Skeletal muscle tissue (tissue), 4 donors: ENCODE measurements around the gene IMMP2L. TPM values are rescaled to one million over a fixed set of nuclear protein-coding genes. Genes with fewer than 3 reads are reported as not detected.

ENCODE experiments used
- H3K27ac ChIP-seq: one replicate; pipeline ENCODE4 v1.7.0; 2013; ENCODE audit warnings: mild to moderate bottlenecking, low read depth, low read length, inconsistent platforms
- H3K27me3 ChIP-seq, 3 donors: one replicate each; pipeline ENCODE4 v1.7.0; 2013; ENCODE audit warnings: low read length in 3 of 3; ENCODE audit not compliant: control insufficient read depth in 3 of 3, insufficient read depth in 3 of 3
- H3K36me3 ChIP-seq, 3 donors: one replicate each; pipeline ENCODE4 v1.7.0; 2013; ENCODE audit warnings: low read length in 3 of 3; ENCODE audit not compliant: control insufficient read depth in 3 of 3, insufficient read depth in 3 of 3
- H3K4me1 ChIP-seq, 3 donors: one replicate each; pipeline ENCODE4 v1.7.0; 2013; ENCODE audit warnings: low read length in 3 of 3, mild to moderate bottlenecking in 3 of 3; ENCODE audit not compliant: control insufficient read depth in 3 of 3, insufficient read depth in 3 of 3
- H3K4me3 ChIP-seq, 3 donors: one replicate each; pipeline ENCODE4 v1.7.0; 2013; ENCODE audit warnings: low read length in 3 of 3
- H3K9ac ChIP-seq, 3 donors: one replicate each; pipeline ENCODE4 v1.7.0; 2013; ENCODE audit warnings: low read length in 3 of 3, mild to moderate bottlenecking in 3 of 3, moderate library complexity in 2 of 3, low read depth in 1 of 3
- H3K9me3 ChIP-seq, 3 donors: one replicate each; pipeline ENCODE4 v1.7.0; 2013; ENCODE audit warnings: low read length in 3 of 3; ENCODE audit not compliant: control insufficient read depth in 3 of 3
- total RNA-seq: library from RNA; depleted of rRNA; stranded (reverse); fragments of >200 nt; gene quantifications from one replicate; pipeline ENCODE4 v1.2.3, GENCODE V29; 2014
- donor health status: Osteomylitis.

IMMP2L gene
- total RNA-seq, 1 donor from 2014 or later: 15.7 TPM

DNA sequence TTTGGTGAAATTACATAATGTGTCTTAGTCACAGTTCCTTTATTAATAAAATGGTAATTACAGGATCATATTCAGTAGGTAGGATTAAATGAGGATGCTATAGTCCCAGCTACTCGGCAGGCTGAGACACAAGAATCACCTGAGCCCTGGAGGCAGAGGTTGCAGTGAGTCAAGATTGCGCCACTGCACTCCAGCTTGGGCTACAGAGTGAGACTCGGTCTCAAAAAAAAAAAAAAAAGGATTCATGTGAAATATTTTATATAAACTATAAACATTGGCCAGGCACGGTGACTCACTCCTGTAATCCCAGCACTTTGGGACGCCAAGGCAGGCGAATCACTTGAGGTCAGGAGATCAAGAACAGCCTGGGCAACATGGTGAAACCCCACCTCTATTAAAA lies 197.9 kb downstream of the IMMP2L start:
- Histone ChIP-seq H3K27me3 (no peaks in the 10 kb centered on the region), H3K27ac (no peak overlapping the region), H3K4me3 (no peak overlapping the region), H3K9ac (no peak overlapping the region), H3K36me3 (no peaks in the 10 kb centered on the region), H3K4me1 (no peaks in the 10 kb centered on the region), H3K9me3 (no peaks in the 10 kb centered on the region)

DNA sequence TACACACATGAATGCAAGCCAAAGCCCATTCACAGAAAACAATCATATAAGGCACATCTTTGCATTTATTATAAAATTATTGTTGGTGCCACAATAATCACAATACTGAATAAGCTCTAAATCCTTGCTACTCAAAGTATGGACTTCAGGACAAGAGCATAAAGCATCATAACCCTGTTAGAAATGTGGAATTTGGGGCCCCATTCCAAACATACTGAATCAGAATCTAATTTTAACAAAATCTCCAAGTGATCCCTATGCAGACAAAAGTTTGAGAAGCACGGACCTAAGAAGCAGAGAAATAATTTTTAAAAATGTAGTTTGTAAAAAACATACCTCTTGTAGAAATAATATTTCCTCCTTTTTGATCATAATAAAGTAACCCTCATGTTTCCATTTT lies 199.2 kb downstream of the IMMP2L start:
- no peaks in the 10 kb centered on the region for H3K36me3 ChIP-seq
- H3K4me3 ChIP-seq: no peak overlapping the region
- no peaks in the 10 kb centered on the region for H3K9me3 ChIP-seq
- H3K9ac ChIP-seq: no peak overlapping the region
- H3K27ac ChIP-seq: no peak overlapping the region
- no peaks in the 10 kb centered on the region for H3K27me3 ChIP-seq
- H3K4me1 ChIP-seq: peaks cover 0 to 7% (median 0%) of the 10 kb centered on the region in 3 donors

DNA sequence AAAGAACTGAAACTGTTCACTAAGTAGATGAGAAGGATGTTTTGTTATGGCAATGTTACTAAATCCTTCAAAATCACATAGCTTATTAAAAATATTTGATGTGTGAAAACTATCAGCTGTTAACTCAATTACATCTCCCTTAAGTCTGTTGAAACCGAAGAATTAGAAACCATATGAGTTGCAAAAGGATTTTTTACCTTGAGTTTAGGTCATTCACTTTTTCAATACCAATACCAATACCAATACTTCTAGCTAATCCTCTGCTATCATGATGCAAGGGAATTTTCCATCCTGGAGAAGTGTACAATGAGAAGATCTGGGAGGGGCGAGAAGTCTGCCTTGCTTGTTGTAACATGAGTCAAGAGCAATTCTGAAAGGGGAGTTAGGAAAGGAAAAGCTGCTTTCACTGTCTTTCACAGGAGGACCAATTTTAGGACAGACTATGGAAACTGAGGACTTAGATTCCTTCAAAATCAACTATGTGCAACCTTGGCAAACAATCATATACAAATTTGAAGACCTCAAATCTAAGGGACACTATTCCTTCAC lies 199.7 kb downstream of the IMMP2L start:
- no peaks in the 10 kb centered on the region for H3K36me3 ChIP-seq
- H3K27me3 ChIP-seq: no peaks in the 10 kb centered on the region
- no peak overlapping the region for H3K9ac ChIP-seq
- H3K4me1 ChIP-seq: peaks cover 0 to 12% (median 0%) of the 10 kb centered on the region in 3 donors
- H3K27ac ChIP-seq: no peak overlapping the region
- no peak overlapping the region for H3K4me3 ChIP-seq
- no peaks in the 10 kb centered on the region for H3K9me3 ChIP-seq

DNA sequence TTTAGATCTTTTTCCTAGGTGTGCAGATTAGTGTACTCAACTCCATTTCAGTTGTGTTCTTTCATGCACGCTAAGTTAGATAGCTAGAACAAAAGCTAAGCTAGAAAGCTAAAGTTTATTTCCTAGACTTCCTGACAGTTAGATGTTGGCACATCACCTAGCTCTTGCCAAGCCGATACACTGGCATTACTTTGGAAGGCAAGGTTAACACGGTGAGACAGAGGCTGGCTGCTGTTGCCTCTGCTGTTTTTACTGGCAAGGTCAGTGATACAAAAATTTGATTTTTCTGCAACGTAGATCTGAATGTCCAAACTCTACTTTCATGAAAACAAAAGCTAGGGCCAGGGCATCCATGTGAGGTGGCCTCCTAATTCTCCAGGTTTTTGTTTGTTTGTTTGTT lies 203.4 kb downstream of the IMMP2L start:
- Histone ChIP-seq H3K27ac (no peak overlapping the region), H3K9me3 (no peaks in the 10 kb centered on the region), H3K4me3 (no peak overlapping the region), H3K36me3 (no peaks in the 10 kb centered on the region), H3K27me3 (no peaks in the 10 kb centered on the region), H3K9ac (no peak overlapping the region), H3K4me1 (peaks cover 0 to 12% (median 0%) of the 10 kb centered on the region in 3 donors)

DNA sequence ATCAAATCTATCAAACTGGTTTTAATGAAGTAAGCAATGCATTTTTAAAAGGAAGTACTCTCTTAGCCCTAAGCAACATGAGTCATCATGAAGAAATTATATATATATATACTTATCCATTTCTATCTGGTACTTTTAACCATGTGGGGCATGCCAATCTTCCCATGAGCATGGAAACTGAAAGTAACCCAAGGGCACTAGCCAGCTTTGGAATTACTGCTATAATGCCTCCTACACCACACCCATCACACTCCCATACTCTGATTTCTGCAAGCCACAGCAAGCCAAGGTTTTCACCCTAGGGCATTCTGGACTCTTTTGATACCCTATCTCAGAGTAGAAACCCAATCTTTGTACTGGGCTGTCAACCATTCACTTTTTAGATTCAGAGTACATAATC lies 204.6 kb downstream of the IMMP2L start:
- H3K4me1 ChIP-seq: peaks cover 0 to 12% (median 0%) of the 10 kb centered on the region in 3 donors
- no peak overlapping the region for H3K27ac ChIP-seq
- H3K4me3 ChIP-seq: no peak overlapping the region
- no peaks in the 10 kb centered on the region for H3K27me3 ChIP-seq
- H3K9me3 ChIP-seq: no peaks in the 10 kb centered on the region
- no peaks in the 10 kb centered on the region for H3K36me3 ChIP-seq
- H3K9ac ChIP-seq: no peak overlapping the region

DNA sequence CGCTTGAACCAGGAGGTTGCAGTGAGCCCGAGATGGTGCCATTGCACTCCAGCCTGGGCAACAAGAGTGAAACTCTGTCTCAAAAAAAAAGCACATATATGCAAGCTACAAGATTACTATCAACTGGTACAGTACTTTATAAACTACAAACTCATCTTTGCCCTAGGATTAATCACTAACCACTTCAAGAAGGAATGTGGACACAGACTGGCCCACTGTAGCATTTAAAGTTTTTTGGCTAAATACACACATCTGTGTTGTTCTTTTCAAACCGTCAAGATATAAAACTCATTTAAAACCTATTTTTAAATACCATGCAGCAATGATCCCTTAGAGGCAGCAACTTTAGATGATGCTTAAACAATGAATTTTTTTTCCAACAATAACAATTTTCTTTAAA lies 205.4 kb downstream of the IMMP2L start:
- Histone ChIP-seq H3K36me3 (no peaks in the 10 kb centered on the region), H3K4me1 (peaks cover 0 to 12% (median 0%) of the 10 kb centered on the region in 3 donors), H3K9ac (no peak overlapping the region), H3K27me3 (no peaks in the 10 kb centered on the region), H3K9me3 (no peaks in the 10 kb centered on the region), H3K27ac (no peak overlapping the region), H3K4me3 (no peak overlapping the region)

DNA sequence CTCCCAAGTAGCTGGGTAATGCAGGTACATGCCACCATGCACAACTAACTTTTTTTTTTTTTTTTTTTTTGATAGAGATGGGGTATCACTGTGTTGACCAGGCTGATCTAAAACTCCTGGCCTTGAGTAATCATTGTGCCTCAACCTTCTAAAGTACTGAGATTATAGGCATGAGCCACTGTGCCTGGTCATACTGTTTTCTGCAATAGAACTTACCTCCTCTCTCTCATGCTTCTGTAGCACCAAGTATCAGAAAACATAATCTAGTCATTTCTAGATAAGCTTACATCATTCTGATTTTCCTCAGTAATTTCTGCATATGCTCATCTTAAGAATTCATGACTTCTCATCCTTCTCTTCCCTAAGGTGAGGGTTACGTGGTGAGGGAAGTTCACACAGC lies 210.0 kb downstream of the IMMP2L start:
- Histone ChIP-seq H3K27me3 (no peaks in the 10 kb centered on the region), H3K4me1 (no peaks in the 10 kb centered on the region), H3K9ac (no peak overlapping the region), H3K4me3 (no peak overlapping the region), H3K9me3 (no peaks in the 10 kb centered on the region), H3K36me3 (no peaks in the 10 kb centered on the region), H3K27ac (no peak overlapping the region)

DNA sequence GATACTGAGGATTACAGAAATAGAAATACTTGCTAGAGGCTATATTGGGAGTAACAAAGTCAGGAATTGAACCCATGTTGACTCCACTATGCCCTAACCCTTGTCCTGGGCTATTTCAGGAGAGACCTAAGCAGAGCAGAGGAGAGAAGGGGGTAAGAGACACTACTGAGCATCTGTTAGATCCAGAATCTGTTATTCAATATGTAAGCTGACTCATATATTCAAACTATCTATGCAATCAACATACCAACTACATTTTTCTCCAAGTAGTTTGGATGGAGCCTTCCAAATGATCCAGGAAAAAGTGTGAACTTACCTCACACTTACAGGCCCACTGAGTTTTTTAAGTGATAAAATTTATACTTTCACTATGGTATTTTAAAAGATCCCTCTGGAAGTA lies 216.1 kb downstream of the IMMP2L start:
- H3K27ac ChIP-seq: no peak overlapping the region
- peaks cover 0 to 6% (median 5%) of the 10 kb centered on the region in 3 donors for H3K9me3 ChIP-seq
- H3K4me1 ChIP-seq: no peaks in the 10 kb centered on the region
- H3K4me3 ChIP-seq: no peak overlapping the region
- no peak overlapping the region for H3K9ac ChIP-seq
- no peaks in the 10 kb centered on the region for H3K36me3 ChIP-seq
- no peaks in the 10 kb centered on the region for H3K27me3 ChIP-seq

DNA sequence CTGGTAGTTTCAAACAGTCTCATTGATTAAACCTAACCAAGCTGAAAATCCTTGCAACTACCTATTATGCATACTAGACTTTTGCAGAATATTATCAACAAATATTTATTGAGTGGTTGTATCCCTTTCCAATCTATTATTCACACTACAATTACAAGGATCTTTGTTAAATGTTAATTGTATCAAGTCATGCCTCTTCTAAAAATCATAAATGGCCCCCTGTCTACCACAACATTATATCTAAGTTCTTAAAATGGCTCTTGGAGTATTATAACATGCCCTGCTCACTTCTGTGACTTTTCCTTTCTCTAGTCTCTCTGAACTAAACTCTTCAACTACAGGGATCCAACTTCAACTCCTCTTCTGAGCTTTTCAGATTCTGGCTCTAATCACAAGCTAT lies 219.3 kb downstream of the IMMP2L start:
- Histone ChIP-seq H3K4me3 (no peak overlapping the region), H3K36me3 (no peaks in the 10 kb centered on the region), H3K9me3 (peaks cover 0 to 6% (median 5%) of the 10 kb centered on the region in 3 donors), H3K27me3 (no peaks in the 10 kb centered on the region), H3K4me1 (no peaks in the 10 kb centered on the region), H3K9ac (no peak overlapping the region), H3K27ac (no peak overlapping the region)

DNA sequence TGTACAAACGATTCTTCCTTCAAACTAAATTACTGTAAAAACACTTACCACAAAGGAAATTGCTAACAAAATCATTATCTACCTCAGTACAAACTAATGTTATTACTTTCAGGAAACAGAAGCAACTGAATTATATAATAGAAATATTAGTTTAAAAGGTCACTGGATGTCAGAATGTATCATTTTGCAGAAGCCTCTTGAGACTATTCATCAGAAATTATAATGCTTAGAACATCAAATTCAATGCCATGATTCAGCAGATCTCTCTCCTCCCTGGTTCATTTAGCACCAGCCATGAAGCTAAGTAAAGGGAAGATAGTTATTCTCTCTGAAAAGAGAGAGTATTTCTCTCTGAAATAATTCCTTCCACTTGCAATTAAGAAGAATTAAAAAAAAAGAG lies 223.3 kb downstream of the IMMP2L start:
- H3K27ac ChIP-seq: no peak overlapping the region

More for the DNA sequence above, 223.3 kb downstream of the IMMP2L start:
- Histone ChIP-seq H3K4me3 (no peak overlapping the region), H3K9ac (no peak overlapping the region), H3K4me1 (no peaks in the 10 kb centered on the region), H3K36me3 (no peaks in the 10 kb centered on the region), H3K9me3 (peaks cover 0 to 6% (median 5%) of the 10 kb centered on the region in 3 donors), H3K27me3 (no peaks in the 10 kb centered on the region)
